Hepatocyte (in vitro differentiated cells): Measurements from ENCODE around the gene OOSP3. TPM values are rescaled to one million over a fixed set of nuclear protein-coding genes. Genes with fewer than 3 reads are reported as not detected.
"Not testable (repeated sequence)": the region's sequence is repeated elsewhere in the genome, so short reads cannot be mapped to it uniquely, and the experiment has no call there.

Source experiments
- DNase-seq: peaks from one replicate; pipeline ENCODE4 v3.0.0-alpha.2; 2016; ENCODE audit warnings: low spot score
- H2AFZ ChIP-seq: fragments of 200-600 bp; sonication (generic); 2 replicates; pipeline ENCODE4 v1.6.0; 2016; ENCODE audit warnings: antibody characterized with exemption, mild to moderate bottlenecking
- H3K27ac ChIP-seq: fragments of 200-600 bp; sonication (generic); 2 replicates; pipeline ENCODE4 v1.5.1; 2016; ENCODE audit warnings: mild to moderate bottlenecking
- H3K27me3 ChIP-seq: fragments of 200-600 bp; sonication (generic); 2 replicates; pipeline ENCODE4 v1.6.1; 2016
- H3K36me3 ChIP-seq: fragments of 200-600 bp; sonication (generic); replicated peaks from 2 replicates; pipeline ENCODE4 v1.5.1; 2016; ENCODE audit warnings: low read depth; ENCODE audit not compliant: insufficient read depth
- H3K4me1 ChIP-seq: fragments of 200-600 bp; sonication (generic); 2 replicates; pipeline ENCODE4 v1.5.1; 2016; ENCODE audit warnings: mild to moderate bottlenecking, moderate library complexity; ENCODE audit not compliant: insufficient read depth
- H3K4me2 ChIP-seq: fragments of 200-600 bp; sonication (generic); 2 replicates; pipeline ENCODE4 v1.6.0; 2016
- H3K4me3 ChIP-seq: fragments of 200-600 bp; sonication (generic); 2 replicates; pipeline ENCODE4 v1.5.1; 2016; ENCODE audit warnings: mild to moderate bottlenecking
- H3K79me2 ChIP-seq: fragments of 200-600 bp; sonication (generic); 2 replicates; pipeline ENCODE4 v1.6.0; 2017; ENCODE audit warnings: mild to moderate bottlenecking
- H3K9me2 ChIP-seq: fragments of 200-600 bp; sonication (generic); replicated peaks from 2 replicates; pipeline ENCODE4 v1.6.0; 2017; ENCODE audit warnings: mild to moderate bottlenecking; ENCODE audit not compliant: insufficient read depth
- H3K9me3 ChIP-seq: fragments of 200-600 bp; sonication (generic); 2 replicates; pipeline ENCODE4 v1.5.1; 2016; ENCODE audit warnings: low read depth, mild to moderate bottlenecking
- H4K20me1 ChIP-seq: fragments of 200-600 bp; sonication (generic); 2 replicates; pipeline ENCODE4 v1.6.0; 2016; ENCODE audit warnings: mild to moderate bottlenecking; ENCODE audit not compliant: insufficient read depth, poor library complexity, severe bottlenecking
- CTCF ChIP-seq: fragments of 200-600 bp; sonication (generic); IDR thresholded peaks from 2 replicates; pipeline ENCODE4 v1.5.1; 2016; ENCODE audit warnings: antibody characterized with exemption, mild to moderate bottlenecking; ENCODE audit not compliant: poor library complexity
- EZH2 ChIP-seq: fragments of 200-600 bp; sonication (generic); IDR thresholded peaks from 2 replicates; pipeline ENCODE4 v1.6.1; 2016; ENCODE audit warnings: antibody characterized with exemption, mild to moderate bottlenecking, borderline replicate concordance
- EZH2phosphoT487 ChIP-seq: fragments of 200-600 bp; sonication (generic); IDR thresholded peaks from one replicate; pipeline ENCODE4 v1.6.1; 2018; ENCODE audit warnings: antibody characterized with exemption, mild to moderate bottlenecking, low read depth, moderate library complexity; ENCODE audit not compliant: unreplicated experiment, severe bottlenecking
- WGBS: methylation state at CpG from one replicate; pipeline ENCODE4 v1.1.6; 2016; ENCODE audit warnings: low lambda C conversion rate; ENCODE audit errors: missing lambda C conversion rate; 5-methylcytosine and 5-hydroxymethylcytosine counted together
- polyA plus RNA-seq: library from polyadenylated mRNA; unstranded; fragments of >200 nt; fragmentation: Nextera tagmentation; extraction: Ambion mirVana; gene quantifications from 2 replicates; pipeline ENCODE4 v1.2.1, GENCODE V29; 2016
- total RNA-seq: library from RNA; depleted of rRNA; stranded (reverse); fragments of >200 nt; gene quantifications from 2 replicates; pipeline ENCODE4 v1.2.3, GENCODE V29; 2014

Gene OOSP3
- total and polyA plus RNA-seq, 2 experiments from 2014 or later: not detected

GRCh38 chr11:59877784-59878183 is 798 bp upstream of the OOSP3 start:
- Histone ChIP-seq H3K27me3 (no peaks in the 10 kb centered on the region), H3K4me2 (no peak overlapping the region), H3K4me3 (no peak overlapping the region), H3K79me2 (no peaks in the 10 kb centered on the region), H3K4me1 (peaks cover 7% of the 10 kb centered on the region), H3K36me3 (no peaks in the 10 kb centered on the region), H3K27ac (no peak overlapping the region), H3K9me3 (no peaks in the 10 kb centered on the region), H2AFZ (no peak overlapping the region), H4K20me1 (no peaks in the 10 kb centered on the region), H3K9me2 (no peaks in the 10 kb centered on the region)
- no peak for TF ChIP-seq EZH2phosphoT487
- no peak for TF ChIP-seq EZH2
- TF ChIP-seq CTCF: no peak
- no peak for DNase-seq

GRCh38 chr11:59879567-59879966 is 985 bp downstream of the OOSP3 start:
- H3K9me2 ChIP-seq: no peaks in the 10 kb centered on the region
- H3K9me3 ChIP-seq: no peaks in the 10 kb centered on the region
- WGBS: 88% methylated on average over 1 of the region's 1 CpG
- H3K36me3 ChIP-seq: no peaks in the 10 kb centered on the region
- no peak overlapping the region for H3K4me3 ChIP-seq
- no peaks in the 10 kb centered on the region for H4K20me1 ChIP-seq
- no peak overlapping the region for H3K27ac ChIP-seq
- no peaks in the 10 kb centered on the region for H3K79me2 ChIP-seq
- no peak for DNase-seq
- H2AFZ ChIP-seq: no peak overlapping the region
- H3K4me1 ChIP-seq: peaks cover 7% of the 10 kb centered on the region
- TF ChIP-seq CTCF (no peak), EZH2 (no peak), EZH2phosphoT487 (no peak)
- no peaks in the 10 kb centered on the region for H3K27me3 ChIP-seq
- no peak overlapping the region for H3K4me2 ChIP-seq

- Histone ChIP-seq H3K4me3 (no peak overlapping the region), H3K4me2 (no peak overlapping the region), H3K27me3 (no peaks in the 10 kb centered on the region), H3K9me3 (no peaks in the 10 kb centered on the region), H3K9me2 (no peaks in the 10 kb centered on the region), H3K79me2 (no peaks in the 10 kb centered on the region), H4K20me1 (no peaks in the 10 kb centered on the region), H3K4me1 (no peaks in the 10 kb centered on the region), H3K36me3 (no peaks in the 10 kb centered on the region), H3K27ac (no peak overlapping the region), H2AFZ (no peak overlapping the region)
- DNase-seq: no peak
- TF ChIP-seq EZH2 (no peak), EZH2phosphoT487 (no peak), CTCF (no peak)
- 92% methylated on average over 1 of the region's 1 CpG for WGBS
Observed at GRCh38 chr11:59883597-59883996, 5.0 kb downstream of the OOSP3 start.

GRCh38 chr11:59887156-59887555 is 8.6 kb downstream of the OOSP3 start:
- not testable (repeated sequence) for H2AFZ ChIP-seq, H4K20me1 ChIP-seq, H3K27me3 ChIP-seq, H3K4me1 ChIP-seq, DNase-seq, H3K9me2 ChIP-seq, H3K4me2 ChIP-seq, H3K36me3 ChIP-seq, H3K27ac ChIP-seq, H3K9me3 ChIP-seq, H3K4me3 ChIP-seq, H3K79me2 ChIP-seq
